Measurements from ENCODE around the gene KRTAP10-1. TPM values are rescaled to one million over a fixed set of nuclear protein-coding genes. Genes with fewer than 3 reads are reported as not detected.
"Not testable (repeated sequence)": the region's sequence is repeated elsewhere in the genome, so short reads cannot be mapped to it uniquely, and the experiment has no call there.

The KRTAP10-1 gene
- total RNA-seq, 2 experiments from 2014 or later: not detected

DNA sequence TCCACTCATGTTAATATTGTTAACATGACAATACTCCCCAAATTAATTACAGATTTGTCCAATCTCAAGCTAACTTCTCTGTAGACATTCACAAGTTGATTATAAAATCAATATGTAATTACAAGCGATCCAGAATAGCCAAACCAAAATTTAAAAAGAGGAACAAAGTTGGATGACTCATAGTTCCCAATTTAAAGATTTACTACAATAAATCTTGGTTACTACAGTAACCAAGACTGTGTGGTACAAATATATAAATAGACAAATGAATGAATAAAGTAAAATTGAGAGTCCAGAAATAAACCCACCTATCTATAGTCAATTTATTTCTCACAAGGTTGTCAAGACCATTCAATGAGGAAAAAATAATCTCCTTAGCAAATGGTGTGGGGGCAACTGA, 26.4 kb upstream of the KRTAP10-1 start:
- peaks cover 16% of the 10 kb centered on the region for H3K9me3 Mint-ChIP-seq
- intact Hi-C loops (cut with micrococcal nuclease): no loop called here
- no peaks in the 10 kb centered on the region for H3K27me3 Mint-ChIP-seq
- no peak overlapping the region for H3K4me3 Mint-ChIP-seq
- TF ChIP-seq, protein P1, sequence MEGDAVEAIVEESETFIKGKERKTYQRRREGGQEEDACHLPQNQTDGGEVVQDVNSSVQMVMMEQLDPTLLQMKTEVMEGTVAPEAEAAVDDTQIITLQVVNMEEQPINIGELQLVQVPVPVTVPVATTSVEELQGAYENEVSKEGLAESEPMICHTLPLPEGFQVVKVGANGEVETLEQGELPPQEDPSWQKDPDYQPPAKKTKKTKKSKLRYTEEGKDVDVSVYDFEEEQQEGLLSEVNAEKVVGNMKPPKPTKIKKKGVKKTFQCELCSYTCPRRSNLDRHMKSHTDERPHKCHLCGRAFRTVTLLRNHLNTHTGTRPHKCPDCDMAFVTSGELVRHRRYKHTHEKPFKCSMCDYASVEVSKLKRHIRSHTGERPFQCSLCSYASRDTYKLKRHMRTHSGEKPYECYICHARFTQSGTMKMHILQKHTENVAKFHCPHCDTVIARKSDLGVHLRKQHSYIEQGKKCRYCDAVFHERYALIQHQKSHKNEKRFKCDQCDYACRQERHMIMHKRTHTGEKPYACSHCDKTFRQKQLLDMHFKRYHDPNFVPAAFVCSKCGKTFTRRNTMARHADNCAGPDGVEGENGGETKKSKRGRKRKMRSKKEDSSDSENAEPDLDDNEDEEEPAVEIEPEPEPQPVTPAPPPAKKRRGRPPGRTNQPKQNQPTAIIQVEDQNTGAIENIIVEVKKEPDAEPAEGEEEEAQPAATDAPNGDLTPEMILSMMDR (IDR thresholded peaks at IDR 0.05): no peak
- ChIA-PET CTCF (no interaction called here), POLR2A (no interaction called here)
- DNase-seq (no peak), ATAC-seq (no peak)
- H3K4me1 Mint-ChIP-seq (ENCODE audit: low read depth): peaks cover 14% of the 10 kb centered on the region
- no peak overlapping the region for H3K27ac Mint-ChIP-seq
- H3K36me3 Mint-ChIP-seq (ENCODE audit: low read depth): no peaks in the 10 kb centered on the region

DNA sequence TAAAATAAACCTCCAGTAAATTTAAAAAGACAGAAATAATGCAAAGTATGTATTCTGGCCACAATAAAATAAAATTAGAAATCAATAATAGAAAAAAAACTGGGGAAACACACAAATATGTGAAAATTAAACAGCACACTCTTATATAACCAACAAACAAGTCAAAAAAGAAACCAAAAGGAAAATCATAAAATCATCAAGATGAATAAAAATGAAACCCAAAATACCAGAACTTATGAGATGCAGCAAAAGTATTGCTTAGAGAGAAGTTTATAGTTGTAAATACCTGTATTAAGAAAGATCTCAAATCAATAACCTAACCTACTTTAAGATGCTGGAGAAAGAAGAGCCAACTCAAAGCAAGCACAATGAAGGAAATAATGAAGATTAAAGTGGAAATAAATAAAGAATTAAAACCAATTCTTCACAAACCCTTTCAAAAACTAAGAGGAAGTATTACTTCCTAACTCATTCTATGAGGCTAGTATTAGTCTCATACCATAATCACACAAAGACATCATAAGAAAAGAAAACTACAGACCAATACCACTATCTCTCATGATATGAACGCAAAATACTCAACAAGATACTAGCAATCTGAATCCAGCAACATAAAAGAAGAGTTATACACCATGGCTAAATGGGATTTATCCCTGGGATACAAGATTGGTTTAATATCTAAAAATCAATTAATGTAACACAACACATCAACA, 25.0 kb upstream of the KRTAP10-1 start:
- Mint-ChIP-seq H3K27me3 (no peaks in the 10 kb centered on the region), H3K36me3 (ENCODE audit: low read depth) (no peaks in the 10 kb centered on the region), H3K27ac (peak overlapping the region; percentile 66), H3K9me3 (peaks cover 23% of the 10 kb centered on the region), H3K4me3 (no peak overlapping the region), H3K4me1 (ENCODE audit: low read depth) (peaks cover 14% of the 10 kb centered on the region)
- ChIA-PET CTCF (interaction anchor here (0.7 kb wide), 1 partner anchor 55 kb away, joined by 3 read pairs; no protein-coding TSS in a partner anchor), POLR2A (no interaction called here)
- DNase-seq: no peak
- peak; percentile 30 for ATAC-seq
- TF ChIP-seq, protein P1 (IDR thresholded peaks at IDR 0.05): no peak
- intact Hi-C loops (cut with micrococcal nuclease): no loop called here

DNA sequence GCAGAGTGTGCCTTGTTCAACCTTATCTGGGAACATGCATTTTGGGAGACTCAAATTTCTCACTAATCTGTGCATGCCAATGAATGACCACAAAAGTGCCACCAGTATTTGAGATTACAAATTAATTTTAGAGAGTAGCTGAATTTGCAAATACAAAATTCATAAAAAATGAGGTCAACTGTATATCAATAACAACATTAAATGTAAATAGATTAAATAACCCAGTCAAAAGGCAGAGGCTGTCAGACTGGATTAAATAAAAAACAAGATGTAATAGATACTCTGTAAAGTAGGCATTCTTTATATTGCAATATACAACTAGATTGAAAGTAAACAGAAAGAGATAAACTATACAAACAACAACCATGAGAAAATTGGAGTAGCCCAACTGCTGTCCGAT, 24.1 kb upstream of the KRTAP10-1 start:
- DNase-seq (no peak), ATAC-seq (no peak)
- CTCF ChIA-PET: no interaction called here
- POLR2A ChIA-PET: no interaction called here
- intact Hi-C loops (cut with micrococcal nuclease): no loop called here
- no peak overlapping the region for H3K4me3 Mint-ChIP-seq
- no peaks in the 10 kb centered on the region for H3K27me3 Mint-ChIP-seq
- TF ChIP-seq, protein P1 (IDR thresholded peaks at IDR 0.05): no peak
- H3K36me3 Mint-ChIP-seq (ENCODE audit: low read depth): no peaks in the 10 kb centered on the region
- peaks cover 14% of the 10 kb centered on the region for H3K4me1 Mint-ChIP-seq (ENCODE audit: low read depth)
- no peak overlapping the region for H3K27ac Mint-ChIP-seq
- peaks cover 23% of the 10 kb centered on the region for H3K9me3 Mint-ChIP-seq

DNA sequence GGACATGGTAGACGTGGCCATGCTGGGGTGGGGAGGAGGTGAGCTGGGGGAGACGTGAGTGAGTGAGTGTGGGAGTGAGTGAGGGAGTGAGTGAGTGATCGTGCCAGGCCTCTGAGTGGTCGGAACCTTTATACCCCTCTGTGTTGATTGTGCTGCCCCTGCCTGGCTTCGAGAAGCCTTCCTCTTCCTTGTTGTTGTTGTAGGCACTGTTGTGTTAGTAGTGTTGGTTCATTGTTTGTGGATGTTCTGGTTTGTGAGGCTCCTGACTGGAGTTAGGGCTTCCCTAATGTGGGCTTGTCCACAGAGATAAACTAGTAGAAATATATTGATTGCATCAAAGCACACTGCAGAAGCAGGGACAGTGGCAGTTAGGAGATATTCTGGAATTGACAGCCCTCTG, 18.7 kb upstream of the KRTAP10-1 start, which contains the start of gene KRTAP10-3:
TSS of gene KRTAP10-3 (minus strand) at position 101 of the 400 bp plus-strand sequence. CDS start at position 21, 80 bp downstream.
- no peaks in the 10 kb centered on the region for H3K27me3 Mint-ChIP-seq
- POLR2A ChIA-PET: no interaction called here

DNA sequence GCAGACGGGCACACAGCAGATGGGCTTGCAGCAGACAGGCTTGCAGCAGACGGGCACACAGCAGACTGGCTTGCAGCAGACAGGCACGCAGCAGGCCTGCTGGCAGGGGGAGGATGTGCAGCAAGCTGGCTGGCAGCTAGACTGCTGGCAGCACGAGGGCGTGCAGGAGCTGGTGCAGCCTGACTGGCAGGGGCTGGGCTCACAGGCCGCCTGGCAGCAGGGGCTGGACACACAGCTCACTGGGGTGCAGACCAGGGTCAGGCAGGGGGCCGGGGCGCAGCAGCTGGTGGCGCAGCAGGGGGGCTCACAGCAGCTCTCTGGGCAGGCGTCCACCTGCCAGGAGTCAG, 18.3 kb upstream of the KRTAP10-1 start:
- CTCF ChIA-PET; POLR2A ChIA-PET; H3K27me3 Mint-ChIP-seq; intact Hi-C loops (cut with micrococcal nuclease); H3K4me3 Mint-ChIP-seq; H3K27ac Mint-ChIP-seq; H3K4me1 Mint-ChIP-seq (ENCODE audit: low read depth); H3K36me3 Mint-ChIP-seq (ENCODE audit: low read depth); DNase-seq; ATAC-seq: not testable (repeated sequence)
- peaks cover 25% of the 10 kb centered on the region for H3K9me3 Mint-ChIP-seq

More for the DNA sequence above, 18.7 kb upstream of the KRTAP10-1 start, which contains the start of gene KRTAP10-3:
- Mint-ChIP-seq H3K27ac (no peak within 1 kb of the TSS), H3K36me3 (ENCODE audit: low read depth) (no peaks in the 10 kb centered on the region), H3K9me3 (peaks cover 23% of the 10 kb centered on the region), H3K4me3 (no peak within 1 kb of the TSS), H3K4me1 (ENCODE audit: low read depth) (no peaks in the 10 kb centered on the region)
- CTCF ChIA-PET: no interaction called here
- DNase-seq (no peak), ATAC-seq (no peak)
- TF ChIP-seq, protein P1 (IDR thresholded peaks at IDR 0.05): no peak
- intact Hi-C loops (cut with micrococcal nuclease): no loop called here
